HEK293 (cell line): ENCODE measurements around the gene ACOT9.

ENCODE experiments used
- CTCF ChIA-PET: fragments of 350-600 bp; formaldehyde crosslinking; extraction: SDS; loops from one replicate; lab custom pipeline; 2021; ENCODE audit warnings: antibody characterized with exemption; lab: Yijun Ruan, JAX
- POLR2A ChIA-PET: fragments of 300-600 bp; formaldehyde crosslinking; extraction: SDS; loops from one replicate; lab custom pipeline; 2020; ENCODE audit warnings: antibody characterized with exemption, inconsistent platforms; lab: Yijun Ruan, JAX
- H3K27ac ChIP-seq: fragments of 200-500 bp; sonication (Bioruptor generic); 2 replicates; pipeline ENCODE4 v1.5.1; 2014; ENCODE audit warnings: low read depth, low read length, control low read depth, inconsistent platforms; ENCODE audit errors: extremely low read depth
- H3K36me3 ChIP-seq, 2 experiments: fragments of 200-500 bp in 1 of 2; sonication (Bioruptor generic) in 1 of 2; 1 replicate in 1 of 2; 2 replicates in 1 of 2; pipeline ENCODE4 v1.5.1; 2014 to 2017; ENCODE audit warnings: inconsistent platforms in 2 of 2, low read length in 2 of 2; ENCODE audit not compliant: control insufficient read depth in 2 of 2, insufficient read depth in 1 of 2
- H3K4me1 ChIP-seq: fragments of 200-500 bp; sonication (Bioruptor generic); 2 replicates; pipeline ENCODE4 v1.5.1; 2014; ENCODE audit warnings: mild to moderate bottlenecking, low read length, inconsistent platforms; ENCODE audit not compliant: control insufficient read depth, insufficient read depth
- H3K4me3 ChIP-seq: 2 replicates; pipeline ENCODE4 v1.5.1; 2011; ENCODE audit warnings: low read depth, mild to moderate bottlenecking, control low read depth, low read length, moderate library complexity
- H3K9me3 ChIP-seq: fragments of 200-500 bp; sonication (Bioruptor generic); 2 replicates; pipeline ENCODE4 v1.5.1; 2014; ENCODE audit warnings: low read depth, low read length, inconsistent platforms; ENCODE audit not compliant: control insufficient read depth, insufficient read depth
- IKZF3 ChIP-seq: fragments of 450-650 bp; IDR thresholded peaks from 2 replicates; pipeline ENCODE4 v1.5.0; 2018; ENCODE audit warnings: missing biosample characterization, mild to moderate bottlenecking, missing genetic modification characterization, moderate library complexity
- OSR2 ChIP-seq: fragments of 450-650 bp; formaldehyde crosslinking; IDR thresholded peaks from 2 replicates; pipeline ENCODE4 v1.5.1; 2016; ENCODE audit warnings: missing biosample characterization, missing genetic modification characterization
- PRDM1 ChIP-seq: fragments of 450-650 bp; formaldehyde crosslinking; IDR thresholded peaks from 2 replicates; pipeline ENCODE4; 2016; ENCODE audit warnings: missing biosample characterization, missing genetic modification characterization
- SCRT2 ChIP-seq: fragments of 450-650 bp; formaldehyde crosslinking; IDR thresholded peaks from 2 replicates; pipeline ENCODE4 v1.5.1; 2016; ENCODE audit warnings: missing biosample characterization, missing genetic modification characterization
- SP3 ChIP-seq: fragments of 450-650 bp; formaldehyde crosslinking; IDR thresholded peaks from 2 replicates; pipeline ENCODE4 v1.5.1; 2016; ENCODE audit warnings: missing biosample characterization, missing genetic modification characterization
- ZNF121 ChIP-seq: fragments of 450-650 bp; formaldehyde crosslinking; IDR thresholded peaks from 2 replicates; pipeline ENCODE4 v1.5.1; 2016; ENCODE audit warnings: missing biosample characterization, missing genetic modification characterization
- ZNF184 ChIP-seq: fragments of 450-650 bp; IDR thresholded peaks from 2 replicates; pipeline ENCODE4 v1.5.1; 2018; ENCODE audit warnings: missing biosample characterization, mild to moderate bottlenecking, missing genetic modification characterization
- ZNF214 ChIP-seq: fragments of 450-650 bp; formaldehyde crosslinking; IDR thresholded peaks from 2 replicates; pipeline ENCODE4 v1.5.1; 2017; ENCODE audit warnings: missing biosample characterization, mild to moderate bottlenecking, missing genetic modification characterization, borderline replicate concordance
- ZNF274 ChIP-seq, 2 experiments: fragments of 200-500 bp in 1 of 2; fragments of 450-650 bp in 1 of 2; sonication (Bioruptor generic) in 1 of 2; formaldehyde crosslinking in 1 of 2; IDR thresholded peaks; 2 replicates each; pipeline versions ENCODE4 v1.5.1 to v1.6.1; 2014 to 2016; ENCODE audit warnings: borderline replicate concordance in 1 of 2, inconsistent platforms in 1 of 2, low read length in 1 of 2, missing biosample characterization in 1 of 2, missing genetic modification characterization in 1 of 2
- ZNF350 ChIP-seq: fragments of 450-650 bp; formaldehyde crosslinking; IDR thresholded peaks from 2 replicates; pipeline ENCODE4 v1.5.0; 2017; ENCODE audit warnings: missing biosample characterization, mild to moderate bottlenecking, missing genetic modification characterization
- ZNF571 ChIP-seq: fragments of 450-650 bp; formaldehyde crosslinking; IDR thresholded peaks from 2 replicates; pipeline ENCODE4 v1.5.0; 2017; ENCODE audit warnings: missing biosample characterization, missing genetic modification characterization
- ZNF654 ChIP-seq: fragments of 450-650 bp; formaldehyde crosslinking; IDR thresholded peaks from 2 replicates; pipeline ENCODE4 v1.5.1; 2016; ENCODE audit warnings: low read depth, missing biosample characterization, missing genetic modification characterization
- ZNF664 ChIP-seq: fragments of 450-650 bp; formaldehyde crosslinking; IDR thresholded peaks from 2 replicates; pipeline ENCODE4 v1.5.1; 2016; ENCODE audit warnings: missing biosample characterization, missing genetic modification characterization
- ZNF747 ChIP-seq: fragments of 450-650 bp; formaldehyde crosslinking; IDR thresholded peaks from 2 replicates; pipeline ENCODE4 v1.5.1; 2016; ENCODE audit warnings: missing biosample characterization, missing genetic modification characterization
- ZNF791 ChIP-seq: fragments of 450-650 bp; formaldehyde crosslinking; IDR thresholded peaks from 2 replicates; pipeline ENCODE4 v1.5.1; 2016; ENCODE audit warnings: missing biosample characterization, missing genetic modification characterization
- ZNF830 ChIP-seq: fragments of 450-650 bp; IDR thresholded peaks from 2 replicates; pipeline ENCODE4 v1.5.0; 2018; ENCODE audit warnings: missing biosample characterization, missing genetic modification characterization, low read depth, mild to moderate bottlenecking, moderate library complexity
- ZSCAN16 ChIP-seq: fragments of 450-650 bp; formaldehyde crosslinking; IDR thresholded peaks from 2 replicates; pipeline ENCODE4 v1.5.1; 2016; ENCODE audit warnings: missing biosample characterization, missing genetic modification characterization
- TF ChIP-seq, protein P1 (sequence below): fragments of 450-650 bp; IDR thresholded peaks from 2 replicates; pipeline ENCODE4 v1.5.1; 2018; ENCODE audit warnings: missing biosample characterization, mild to moderate bottlenecking, missing genetic modification characterization
- TF ChIP-seq, protein P2 (sequence below): fragments of 450-650 bp; formaldehyde crosslinking; IDR thresholded peaks from 2 replicates; pipeline ENCODE4 v1.5.1; 2016; ENCODE audit warnings: missing biosample characterization, missing genetic modification characterization
- TF ChIP-seq, protein P3 (sequence below): fragments of 450-650 bp; formaldehyde crosslinking; IDR thresholded peaks from 2 replicates; pipeline ENCODE4 v1.5.1; 2016; ENCODE audit warnings: missing biosample characterization, missing genetic modification characterization, low read depth
- TF ChIP-seq, protein P4 (sequence below): fragments of 450-650 bp; formaldehyde crosslinking; IDR thresholded peaks from 2 replicates; pipeline ENCODE4 v1.5.1; 2016; ENCODE audit warnings: missing biosample characterization, missing genetic modification characterization

Gene ACOT9

DNA sequence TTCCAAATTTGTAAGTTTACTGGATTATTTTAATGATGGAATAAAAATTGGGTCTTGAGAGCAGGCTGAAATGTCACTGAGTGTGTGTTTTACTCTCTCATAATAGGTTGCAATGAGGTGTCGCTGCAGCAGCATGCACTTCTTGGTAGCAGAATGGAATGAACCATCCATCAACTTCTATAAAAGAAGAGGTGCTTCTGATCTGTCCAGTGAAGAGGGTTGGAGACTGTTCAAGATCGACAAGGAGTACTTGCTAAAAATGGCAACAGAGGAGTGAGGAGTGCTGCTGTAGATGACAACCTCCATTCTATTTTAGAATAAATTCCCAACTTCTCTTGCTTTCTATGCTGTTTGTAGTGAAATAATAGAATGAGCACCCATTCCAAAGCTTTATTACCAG lies 42.5 kb upstream of the ACOT9 start:
- ChIA-PET POLR2A (interaction anchor here (0.5 to 3.7 kb wide), 4 partner anchors 22 to 269 kb away, joined by 3 to 49 read pairs (median 24); partner anchors contain the start of gene EIF2S3), CTCF (interaction anchor here (0.7 kb wide), 1 partner anchor 12 kb away, joined by 3 read pairs; no protein-coding TSS in a partner anchor)
- Histone ChIP-seq H3K27ac (no peak overlapping the region), H3K9me3 (no peaks in the 10 kb centered on the region), H3K36me3 (peaks cover 0 to 25% of the 10 kb centered on the region in 2 experiments; a peak in 1 of 3 replicates), H3K4me3 (no peak overlapping the region), H3K4me1 (peaks cover 5% of the 10 kb centered on the region; the same call in 1 of the 2 replicates)
- TF ChIP-seq OSR2 (tag by site-specific recombination) (peak; percentile 54; the same call in 1 of the 2 replicates), ZNF747 (tag by site-specific recombination) (no peak), IKZF3 (no peak), ZNF350 (tag by site-specific recombination) (no peak), SP3 (no peak), ZNF274 (IDR thresholded peaks at IDR 0.05; ENCODE audit: low read length) (no peak), ZNF274 (tag by site-specific recombination; IDR thresholded peaks at IDR 0.05; ENCODE audit: borderline replicate concordance) (no peak), ZNF654 (no peak)
- TF ChIP-seq, protein P1, sequence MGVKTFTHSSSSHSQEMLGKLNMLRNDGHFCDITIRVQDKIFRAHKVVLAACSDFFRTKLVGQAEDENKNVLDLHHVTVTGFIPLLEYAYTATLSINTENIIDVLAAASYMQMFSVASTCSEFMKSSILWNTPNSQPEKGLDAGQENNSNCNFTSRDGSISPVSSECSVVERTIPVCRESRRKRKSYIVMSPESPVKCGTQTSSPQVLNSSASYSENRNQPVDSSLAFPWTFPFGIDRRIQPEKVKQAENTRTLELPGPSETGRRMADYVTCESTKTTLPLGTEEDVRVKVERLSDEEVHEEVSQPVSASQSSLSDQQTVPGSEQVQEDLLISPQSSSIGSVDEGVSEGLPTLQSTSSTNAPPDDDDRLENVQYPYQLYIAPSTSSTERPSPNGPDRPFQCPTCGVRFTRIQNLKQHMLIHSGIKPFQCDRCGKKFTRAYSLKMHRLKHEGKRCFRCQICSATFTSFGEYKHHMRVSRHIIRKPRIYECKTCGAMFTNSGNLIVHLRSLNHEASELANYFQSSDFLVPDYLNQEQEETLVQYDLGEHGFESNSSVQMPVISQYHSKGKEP (tag by site-specific recombination) = peak; percentile 95
- TF ChIP-seq, protein P2, sequence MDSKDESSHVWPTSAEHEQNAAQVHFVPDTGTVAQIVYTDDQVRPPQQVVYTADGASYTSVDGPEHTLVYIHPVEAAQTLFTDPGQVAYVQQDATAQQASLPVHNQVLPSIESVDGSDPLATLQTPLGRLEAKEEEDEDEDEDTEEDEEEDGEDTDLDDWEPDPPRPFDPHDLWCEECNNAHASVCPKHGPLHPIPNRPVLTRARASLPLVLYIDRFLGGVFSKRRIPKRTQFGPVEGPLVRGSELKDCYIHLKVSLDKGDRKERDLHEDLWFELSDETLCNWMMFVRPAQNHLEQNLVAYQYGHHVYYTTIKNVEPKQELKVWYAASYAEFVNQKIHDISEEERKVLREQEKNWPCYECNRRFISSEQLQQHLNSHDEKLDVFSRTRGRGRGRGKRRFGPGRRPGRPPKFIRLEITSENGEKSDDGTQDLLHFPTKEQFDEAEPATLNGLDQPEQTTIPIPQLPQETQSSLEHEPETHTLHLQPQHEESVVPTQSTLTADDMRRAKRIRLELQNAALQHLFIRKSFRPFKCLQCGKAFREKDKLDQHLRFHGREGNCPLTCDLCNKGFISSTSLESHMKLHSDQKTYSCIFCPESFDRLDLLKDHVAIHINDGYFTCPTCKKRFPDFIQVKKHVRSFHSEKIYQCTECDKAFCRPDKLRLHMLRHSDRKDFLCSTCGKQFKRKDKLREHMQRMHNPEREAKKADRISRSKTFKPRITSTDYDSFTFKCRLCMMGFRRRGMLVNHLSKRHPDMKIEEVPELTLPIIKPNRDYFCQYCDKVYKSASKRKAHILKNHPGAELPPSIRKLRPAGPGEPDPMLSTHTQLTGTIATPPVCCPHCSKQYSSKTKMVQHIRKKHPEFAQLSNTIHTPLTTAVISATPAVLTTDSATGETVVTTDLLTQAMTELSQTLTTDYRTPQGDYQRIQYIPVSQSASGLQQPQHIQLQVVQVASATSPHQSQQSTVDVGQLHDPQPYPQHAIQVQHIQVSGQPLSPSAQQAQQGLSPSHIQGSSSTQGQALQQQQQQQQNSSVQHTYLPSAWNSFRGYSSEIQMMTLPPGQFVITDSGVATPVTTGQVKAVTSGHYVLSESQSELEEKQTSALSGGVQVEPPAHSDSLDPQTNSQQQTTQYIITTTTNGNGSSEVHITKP (tag by site-specific recombination) = peak; percentile 61
- TF ChIP-seq, protein P3, sequence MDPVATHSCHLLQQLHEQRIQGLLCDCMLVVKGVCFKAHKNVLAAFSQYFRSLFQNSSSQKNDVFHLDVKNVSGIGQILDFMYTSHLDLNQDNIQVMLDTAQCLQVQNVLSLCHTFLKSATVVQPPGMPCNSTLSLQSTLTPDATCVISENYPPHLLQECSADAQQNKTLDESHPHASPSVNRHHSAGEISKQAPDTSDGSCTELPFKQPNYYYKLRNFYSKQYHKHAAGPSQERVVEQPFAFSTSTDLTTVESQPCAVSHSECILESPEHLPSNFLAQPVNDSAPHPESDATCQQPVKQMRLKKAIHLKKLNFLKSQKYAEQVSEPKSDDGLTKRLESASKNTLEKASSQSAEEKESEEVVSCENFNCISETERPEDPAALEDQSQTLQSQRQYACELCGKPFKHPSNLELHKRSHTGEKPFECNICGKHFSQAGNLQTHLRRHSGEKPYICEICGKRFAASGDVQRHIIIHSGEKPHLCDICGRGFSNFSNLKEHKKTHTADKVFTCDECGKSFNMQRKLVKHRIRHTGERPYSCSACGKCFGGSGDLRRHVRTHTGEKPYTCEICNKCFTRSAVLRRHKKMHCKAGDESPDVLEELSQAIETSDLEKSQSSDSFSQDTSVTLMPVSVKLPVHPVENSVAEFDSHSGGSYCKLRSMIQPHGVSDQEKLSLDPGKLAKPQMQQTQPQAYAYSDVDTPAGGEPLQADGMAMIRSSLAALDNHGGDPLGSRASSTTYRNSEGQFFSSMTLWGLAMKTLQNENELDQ = no peak
- TF ChIP-seq, all 188 proteins: peak for 3

DNA sequence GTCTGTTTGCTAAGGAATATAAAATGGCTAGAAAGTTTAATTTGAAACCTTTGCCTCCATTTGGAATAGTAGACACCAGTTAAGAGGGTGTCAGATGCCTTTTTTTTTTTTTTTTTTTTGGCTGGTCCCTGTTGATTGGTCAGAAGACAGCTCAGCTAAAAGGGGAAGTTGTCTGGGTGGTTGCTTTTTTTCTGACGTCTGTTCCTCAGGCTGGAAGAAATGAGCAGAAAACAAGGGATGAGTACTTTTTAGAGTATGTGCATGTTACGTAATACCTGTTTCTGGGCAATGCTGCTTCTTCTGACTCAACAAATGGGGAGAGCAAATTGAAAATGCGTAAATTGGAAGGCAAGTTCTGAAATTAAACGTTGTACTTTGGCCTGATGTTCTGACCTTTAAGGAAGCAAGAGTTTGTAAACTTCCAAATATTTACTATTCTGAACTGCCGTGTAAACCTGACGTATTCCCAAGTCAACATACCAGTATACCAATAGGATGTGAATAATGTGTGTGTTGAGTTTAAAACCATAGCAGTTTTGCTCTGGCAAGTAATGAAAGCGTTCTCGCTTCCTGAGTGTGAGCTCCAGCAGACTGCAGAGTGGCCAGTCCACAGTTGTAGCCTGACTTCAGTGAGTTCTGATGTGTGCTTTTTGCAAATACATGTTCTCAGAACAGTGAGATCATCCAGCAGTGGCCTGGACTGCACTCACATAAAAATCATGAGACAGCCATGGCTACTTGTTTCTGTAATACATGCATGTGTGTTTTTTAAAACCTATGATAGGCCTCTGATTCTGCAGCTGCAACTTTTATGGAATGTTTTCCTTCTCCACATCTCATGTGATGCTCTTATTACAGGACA lies 41.6 kb upstream of the ACOT9 start:
- peak overlapping the region; percentile 87; the same call in 1 of the 2 replicates for H3K27ac ChIP-seq
- TF ChIP-seq, protein P4, sequence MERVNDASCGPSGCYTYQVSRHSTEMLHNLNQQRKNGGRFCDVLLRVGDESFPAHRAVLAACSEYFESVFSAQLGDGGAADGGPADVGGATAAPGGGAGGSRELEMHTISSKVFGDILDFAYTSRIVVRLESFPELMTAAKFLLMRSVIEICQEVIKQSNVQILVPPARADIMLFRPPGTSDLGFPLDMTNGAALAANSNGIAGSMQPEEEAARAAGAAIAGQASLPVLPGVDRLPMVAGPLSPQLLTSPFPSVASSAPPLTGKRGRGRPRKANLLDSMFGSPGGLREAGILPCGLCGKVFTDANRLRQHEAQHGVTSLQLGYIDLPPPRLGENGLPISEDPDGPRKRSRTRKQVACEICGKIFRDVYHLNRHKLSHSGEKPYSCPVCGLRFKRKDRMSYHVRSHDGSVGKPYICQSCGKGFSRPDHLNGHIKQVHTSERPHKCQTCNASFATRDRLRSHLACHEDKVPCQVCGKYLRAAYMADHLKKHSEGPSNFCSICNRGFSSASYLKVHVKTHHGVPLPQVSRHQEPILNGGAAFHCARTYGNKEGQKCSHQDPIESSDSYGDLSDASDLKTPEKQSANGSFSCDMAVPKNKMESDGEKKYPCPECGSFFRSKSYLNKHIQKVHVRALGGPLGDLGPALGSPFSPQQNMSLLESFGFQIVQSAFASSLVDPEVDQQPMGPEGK (tag by site-specific recombination) = 0 out of 2 replicates have a peak, but pooled peaks have one; percentile 17
- no peak for TF ChIP-seq ZNF274 (IDR thresholded peaks at IDR 0.05; ENCODE audit: low read length)
- no peak for TF ChIP-seq ZNF274 (tag by site-specific recombination; IDR thresholded peaks at IDR 0.05; ENCODE audit: borderline replicate concordance)
- no peak for TF ChIP-seq ZNF571
- TF ChIP-seq ZNF830 (tag by site-specific recombination) = no peak
- TF ChIP-seq ZNF791 = no peak
- no peak for TF ChIP-seq ZNF214 (tag by site-specific recombination)
- no peak for TF ChIP-seq ZNF184 (tag by site-specific recombination)
- peak; percentile 49; the same call in 1 of the 2 replicates for TF ChIP-seq SCRT2
- no peak for TF ChIP-seq ZNF121 (tag by site-specific recombination)
- TF ChIP-seq ZNF664 (tag by site-specific recombination) = no peak
- TF ChIP-seq PRDM1 (tag by site-specific recombination) = no peak
- no peak for TF ChIP-seq ZSCAN16 (tag by site-specific recombination)

More for the DNA sequence above, 41.6 kb upstream of the ACOT9 start:
- peak overlapping the region; percentile 50 for H3K4me3 ChIP-seq
- POLR2A ChIA-PET = interaction anchor here (0.6 to 3.7 kb wide), 13 partner anchors 11 to 359 kb away, joined by 3 to 79 read pairs (median 24); partner anchors contain the start of genes ACOT9 and EIF2S3
- CTCF ChIA-PET = interaction anchor here (0.8 to 4.8 kb wide), 4 partner anchors 30 to 117 kb away, joined by 3 to 65 read pairs (median 9); no protein-coding TSS in a partner anchor
- H3K4me1 ChIP-seq = peaks cover 2% of the 10 kb centered on the region; the same call in 1 of the 2 replicates
- H3K36me3 ChIP-seq = peaks cover 0 to 25% of the 10 kb centered on the region in 2 experiments; a peak in 1 of 3 replicates
- no peaks in the 10 kb centered on the region for H3K9me3 ChIP-seq
